ENCODE data around the gene GFOD2.
"Not testable (repeated sequence)": the region's sequence is repeated elsewhere in the genome, so short reads cannot be mapped to it uniquely, and the experiment has no call there.

Gene GFOD2

GRCh38 chr16:67719048-67719777 lies at the start of gene GFOD2:
Gene GFOD2 (minus strand): TSS chr16:67719316. CDS start chr16:67685715, 33,601 bp downstream.
- DNase-seq (ENCODE audit: low read depth), result peak; percentile 89

- DNase-seq (ENCODE audit: low read depth), result peak; percentile 59
These were observed 48.8 kb upstream of the GFOD2 start for GRCh38 chr16:67767953-67768352.

GRCh38 chr16:67766291-67766690 lies 47.2 kb upstream of the GFOD2 start:
- no peak for DNase-seq (ENCODE audit: low read depth)

GRCh38 chr16:67764158-67764667 lies 45.1 kb upstream of the GFOD2 start:
- no peak for DNase-seq (ENCODE audit: low read depth)

- no peak for DNase-seq (ENCODE audit: low read depth)
These were observed 44.0 kb upstream of the GFOD2 start for GRCh38 chr16:67763066-67763465.

GRCh38 chr16:67762385-67762784 lies 43.3 kb upstream of the GFOD2 start:
- no peak for DNase-seq (ENCODE audit: low read depth)

- DNase-seq (ENCODE audit: low read depth), result no peak
These were observed 42.8 kb upstream of the GFOD2 start for GRCh38 chr16:67761924-67762323.

- no peak for DNase-seq (ENCODE audit: low read depth)
These were observed 41.8 kb upstream of the GFOD2 start for GRCh38 chr16:67760956-67761230.

- DNase-seq (ENCODE audit: low read depth), result no peak
These were observed 41.3 kb upstream of the GFOD2 start for GRCh38 chr16:67760206-67760955.

GRCh38 chr16:67758966-67759365 lies 39.9 kb upstream of the GFOD2 start:
- DNase-seq (ENCODE audit: low read depth), result no peak

GRCh38 chr16:67758006-67758405 lies 38.9 kb upstream of the GFOD2 start:
- DNase-seq (ENCODE audit: low read depth), result no peak

GRCh38 chr16:67752641-67753040 lies 33.5 kb upstream of the GFOD2 start:
- DNase-seq (ENCODE audit: low read depth), result no peak

GRCh38 chr16:67751331-67751730 lies 32.2 kb upstream of the GFOD2 start:
- not testable (repeated sequence) for DNase-seq (ENCODE audit: low read depth)

- no peak for DNase-seq (ENCODE audit: low read depth)
These were observed 31.4 kb upstream of the GFOD2 start for GRCh38 chr16:67750466-67750865.

- no peak for DNase-seq (ENCODE audit: low read depth)
These were observed 30.4 kb upstream of the GFOD2 start for GRCh38 chr16:67749436-67750078.

- no peak for DNase-seq (ENCODE audit: low read depth)
These were observed 29.7 kb upstream of the GFOD2 start for GRCh38 chr16:67748834-67749233.

- no peak for DNase-seq (ENCODE audit: low read depth)
These were observed 27.7 kb upstream of the GFOD2 start for GRCh38 chr16:67746846-67747245.

- DNase-seq (ENCODE audit: low read depth), result no peak
These were observed 22.0 kb upstream of the GFOD2 start for GRCh38 chr16:67741118-67741517.

GRCh38 chr16:67740391-67740790 lies 21.3 kb upstream of the GFOD2 start:
- DNase-seq (ENCODE audit: low read depth), result no peak

GRCh38 chr16:67736858-67737257 lies 17.7 kb upstream of the GFOD2 start:
- DNase-seq (ENCODE audit: low read depth), result no peak

- no peak for DNase-seq (ENCODE audit: low read depth)
These were observed 15.7 kb upstream of the GFOD2 start for GRCh38 chr16:67734731-67735201.

- DNase-seq (ENCODE audit: low read depth), result no peak
These were observed 14.8 kb upstream of the GFOD2 start for GRCh38 chr16:67733734-67734470.
